Smooth muscle cell (in vitro differentiated cells): ENCODE results near the gene PTGER4. TPM values are rescaled to one million over a fixed set of nuclear protein-coding genes. Genes with fewer than 3 reads are reported as not detected.

Experiments used
- polyA plus RNA-seq: library from polyadenylated mRNA; unstranded; fragments of >200 nt; fragmentation: Nextera tagmentation; extraction: Ambion mirVana; gene quantifications from 2 replicates; pipeline ENCODE4 v1.2.1, GENCODE V29; 2016
- small RNA-seq: library from RNA; depleted of rRNA; stranded (forward); fragments of <200 nt; gene quantifications from one replicate; pipeline ENCODE3, GENCODE V24; 2014
- total RNA-seq: library from RNA; depleted of rRNA; stranded (reverse); fragments of >200 nt; gene quantifications from 2 replicates; pipeline ENCODE4 v1.2.3, GENCODE V29; 2014

Gene PTGER4
- total and polyA plus RNA-seq, 2 experiments from 2014 or later, result 0.27 to 0.31 TPM

Small RNAs within 50 kb of the gene (small RNA-seq; reads per million reads assigned to genes)
- not detected for gene RF00092

Other genes starting within 250 kb of the PTGER4 start
- gene TTC33, start 76.0 kb downstream of the PTGER4 start, total RNA-seq, result 22.1 and 32.1 TPM in 2 replicates
- gene TTC33, start 76.0 kb downstream of the PTGER4 start, polyA plus RNA-seq, result 12.2 and 13.1 TPM in 2 replicates
- gene PRKAA1, start 118.5 kb downstream of the PTGER4 start, total RNA-seq, result 50.1 and 64.1 TPM in 2 replicates
- gene PRKAA1, start 118.5 kb downstream of the PTGER4 start, polyA plus RNA-seq, result 18.6 and 23.8 TPM in 2 replicates
- 168 and 228 TPM in 2 replicates for gene RPL37, start 155.3 kb downstream of the PTGER4 start, total RNA-seq
- gene RPL37, start 155.3 kb downstream of the PTGER4 start, polyA plus RNA-seq, result 594 and 697 TPM in 2 replicates
- 0.90 and 0.99 TPM in 2 replicates for gene CARD6, start 161.5 kb downstream of the PTGER4 start, total RNA-seq
- 0.43 and 0.76 TPM in 2 replicates for gene CARD6, start 161.5 kb downstream of the PTGER4 start, polyA plus RNA-seq
- gene C7, start 229.6 kb downstream of the PTGER4 start, total RNA-seq, result not detected in 2 replicates
- gene C7, start 229.6 kb downstream of the PTGER4 start, polyA plus RNA-seq, result 0.23 and 0.53 TPM in 2 replicates